ENCODE data around the gene CDKL4. TPM values are rescaled to one million over a fixed set of nuclear protein-coding genes. Genes with fewer than 3 reads are reported as not detected.

The CDKL4 gene
- total RNA-seq, 1 experiment from 2014 or later, result not detected

GRCh38 chr2:39241588-39241987 is 2.2 kb downstream of the CDKL4 start:
- no peak for DNase-seq (ENCODE audit: low read depth)

DNA sequence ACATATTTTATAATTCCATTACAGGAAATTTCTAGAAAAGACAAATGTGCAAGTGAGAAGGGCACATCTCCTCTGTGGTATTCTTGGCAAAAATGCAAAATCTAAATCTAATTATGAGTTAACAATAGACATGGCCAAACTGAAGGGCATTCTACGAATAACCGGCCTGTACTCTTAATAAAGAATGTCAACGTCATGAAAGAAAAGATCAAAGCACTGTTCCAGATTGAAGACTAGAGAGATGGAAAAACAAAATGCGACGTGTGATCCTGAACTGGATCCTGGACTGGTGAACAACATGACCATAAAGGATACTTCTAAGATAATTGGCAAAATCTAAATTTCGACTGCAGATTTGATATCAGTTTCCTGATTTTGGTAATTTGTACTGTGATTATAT is 3.0 kb downstream of the CDKL4 start:
- DNase-seq (ENCODE audit: low read depth), result no peak
- in situ Hi-C loops (cut with HindIII; ENCODE audit: low pct_unique_long_range_greater_than_20kb, low sequenced_read_pairs), result no loop called here

More at GRCh38 chr2:39241588-39241987, 2.2 kb downstream of the CDKL4 start:
- in situ Hi-C loops (cut with HindIII; ENCODE audit: low pct_unique_long_range_greater_than_20kb, low sequenced_read_pairs), result no loop called here

GRCh38 chr2:39234754-39235153 is 9.0 kb downstream of the CDKL4 start:
- in situ Hi-C loops (cut with HindIII; ENCODE audit: low pct_unique_long_range_greater_than_20kb, low sequenced_read_pairs), result no loop called here
- no peak for DNase-seq (ENCODE audit: low read depth)

- no peak for DNase-seq (ENCODE audit: low read depth)
- in situ Hi-C loops (cut with HindIII; ENCODE audit: low pct_unique_long_range_greater_than_20kb, low sequenced_read_pairs), result no loop called here
Observed at GRCh38 chr2:39232141-39232540, 11.6 kb downstream of the CDKL4 start.

DNA sequence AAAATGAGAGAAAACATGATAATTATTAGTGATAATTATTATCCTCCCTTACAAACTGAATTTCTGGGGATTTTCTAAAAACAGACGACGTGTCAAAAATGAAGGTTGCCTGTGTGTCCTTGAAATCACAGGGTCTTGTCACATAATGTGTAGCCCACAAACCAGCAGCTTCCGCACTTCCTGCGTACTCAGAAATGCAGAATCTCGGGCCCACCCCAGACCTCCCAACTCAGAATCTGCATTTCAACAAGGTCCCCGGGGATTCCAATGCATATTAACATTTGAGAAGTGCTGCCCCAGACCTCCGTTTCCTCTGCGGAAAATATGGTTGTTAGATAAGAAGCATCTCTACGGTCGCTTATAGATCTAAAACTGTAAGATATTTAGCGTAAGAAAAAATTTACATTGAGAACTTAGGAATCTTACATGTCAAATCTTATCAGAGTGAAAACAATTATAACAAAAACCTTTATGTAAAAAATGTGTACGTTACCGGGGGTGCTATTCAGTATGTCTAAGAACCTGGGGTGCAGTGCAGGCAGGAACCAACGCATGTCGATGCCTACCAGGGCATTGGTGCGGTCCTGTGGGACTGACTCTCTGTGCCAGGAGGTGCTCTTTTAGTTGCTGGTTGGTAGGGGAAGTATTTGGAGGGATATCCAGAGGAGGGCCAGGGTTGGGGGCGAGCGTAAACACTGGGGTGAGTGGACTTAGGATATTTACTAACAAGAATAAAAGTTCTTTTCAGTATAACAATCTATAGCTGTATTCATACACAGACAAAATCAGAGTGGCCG is 15.2 kb downstream of the CDKL4 start:
- in situ Hi-C loops (cut with HindIII; ENCODE audit: low pct_unique_long_range_greater_than_20kb, low sequenced_read_pairs), result no loop called here

DNA sequence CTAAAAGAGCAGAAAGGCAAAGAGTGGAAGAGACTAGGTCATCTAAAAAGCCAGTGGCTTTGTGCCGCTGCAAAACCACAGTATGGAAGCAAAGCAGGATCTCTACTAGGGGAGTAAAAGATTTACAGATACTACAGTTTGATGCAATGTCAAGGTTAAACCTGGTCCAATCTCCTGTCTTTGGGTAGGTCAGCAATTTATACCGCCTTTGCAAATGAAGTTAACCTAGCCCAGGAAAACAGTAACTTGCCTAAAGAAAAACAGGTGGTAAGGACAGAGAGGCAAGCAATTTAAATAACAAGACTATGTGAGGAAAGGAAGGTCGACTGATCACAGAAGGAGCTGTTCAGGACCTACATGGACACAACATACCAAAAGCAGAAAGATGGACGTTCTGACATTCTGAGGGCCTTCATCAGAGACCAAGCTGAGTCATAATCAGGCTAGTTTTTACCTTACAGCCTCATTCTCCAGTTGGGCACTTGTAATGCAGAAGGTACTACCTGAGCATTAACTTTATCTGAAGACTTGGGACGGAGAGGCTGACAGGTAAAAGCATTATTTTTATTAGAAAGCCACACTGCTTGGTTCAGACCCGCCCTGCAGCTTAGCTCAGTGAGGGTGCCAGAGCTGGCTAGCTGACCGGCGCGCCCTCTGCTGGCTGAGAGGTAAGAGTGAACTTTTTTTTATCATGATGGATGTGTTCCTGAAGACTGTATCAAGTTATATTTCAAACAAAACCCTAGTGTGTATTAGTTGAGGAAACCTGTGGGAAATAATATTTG is 15.9 kb downstream of the CDKL4 start:
- in situ Hi-C loops (cut with HindIII; ENCODE audit: low pct_unique_long_range_greater_than_20kb, low sequenced_read_pairs), result no loop called here
- DNase-seq (ENCODE audit: low read depth), result peak; percentile 41

More for the DNA sequence above, 15.2 kb downstream of the CDKL4 start:
- DNase-seq (ENCODE audit: low read depth), result no peak

GRCh38 chr2:39225567-39225966 is 18.2 kb downstream of the CDKL4 start:
- DNase-seq (ENCODE audit: low read depth), result no peak
- in situ Hi-C loops (cut with HindIII; ENCODE audit: low pct_unique_long_range_greater_than_20kb, low sequenced_read_pairs), result no loop called here

DNA sequence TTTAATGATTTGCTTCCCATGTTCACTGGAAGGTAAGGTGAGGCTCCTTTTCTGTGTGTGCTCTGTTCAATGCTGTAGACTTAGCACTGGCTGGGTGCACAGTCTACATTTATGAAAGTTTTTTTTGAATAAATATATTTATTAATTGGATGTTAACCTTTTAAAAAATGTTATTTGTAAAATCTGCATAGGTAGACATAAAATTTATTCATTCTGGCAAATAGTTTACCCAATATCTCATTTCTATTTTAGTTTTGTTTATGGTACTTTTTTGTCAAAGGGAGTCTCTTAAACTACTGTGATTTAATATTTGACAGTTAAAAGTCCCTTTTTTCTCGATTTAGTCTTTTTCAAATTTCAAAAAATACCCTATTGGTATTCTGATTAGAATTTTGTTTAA is 19.9 kb downstream of the CDKL4 start:
- in situ Hi-C loops (cut with HindIII; ENCODE audit: low pct_unique_long_range_greater_than_20kb, low sequenced_read_pairs), result loop anchor here (25.0 kb wide), 1 partner anchor 162 kb away; no protein-coding TSS in a partner anchor
- DNase-seq (ENCODE audit: low read depth), result no peak

GRCh38 chr2:39221459-39221858 is 22.3 kb downstream of the CDKL4 start:
- in situ Hi-C loops (cut with HindIII; ENCODE audit: low pct_unique_long_range_greater_than_20kb, low sequenced_read_pairs), result loop anchor here (25.0 kb wide), 1 partner anchor 159 kb away; no protein-coding TSS in a partner anchor
- no peak for DNase-seq (ENCODE audit: low read depth)

- in situ Hi-C loops (cut with HindIII; ENCODE audit: low pct_unique_long_range_greater_than_20kb, low sequenced_read_pairs), result loop anchor here (25.0 kb wide), 1 partner anchor 158 kb away; no protein-coding TSS in a partner anchor
- DNase-seq (ENCODE audit: low read depth), result no peak
Observed at GRCh38 chr2:39220136-39220535, 23.6 kb downstream of the CDKL4 start.

DNA sequence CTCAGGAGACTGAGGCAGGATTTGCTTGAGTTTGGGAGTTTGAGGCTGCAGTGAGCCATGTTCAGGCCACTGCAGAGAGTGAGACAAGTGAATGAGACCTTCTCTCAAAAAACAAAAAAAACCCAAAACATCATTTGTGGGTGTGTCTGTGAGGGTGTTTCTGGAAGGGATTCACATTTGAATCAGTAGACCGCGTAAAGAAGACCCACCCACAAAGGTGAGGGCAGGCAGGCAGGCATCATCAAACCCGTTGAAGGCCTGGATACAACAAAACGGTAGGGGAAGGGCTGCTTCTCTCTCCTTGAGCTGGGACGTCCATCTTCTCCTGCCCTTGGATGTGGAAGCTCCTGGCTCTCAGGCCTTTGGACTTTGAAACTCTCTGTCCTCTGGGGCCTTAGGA is 25.4 kb downstream of the CDKL4 start:
- DNase-seq (ENCODE audit: low read depth), result no peak
- in situ Hi-C loops (cut with HindIII; ENCODE audit: low pct_unique_long_range_greater_than_20kb, low sequenced_read_pairs), result loop anchor here (25.0 kb wide), 1 partner anchor 156 kb away; no protein-coding TSS in a partner anchor

DNA sequence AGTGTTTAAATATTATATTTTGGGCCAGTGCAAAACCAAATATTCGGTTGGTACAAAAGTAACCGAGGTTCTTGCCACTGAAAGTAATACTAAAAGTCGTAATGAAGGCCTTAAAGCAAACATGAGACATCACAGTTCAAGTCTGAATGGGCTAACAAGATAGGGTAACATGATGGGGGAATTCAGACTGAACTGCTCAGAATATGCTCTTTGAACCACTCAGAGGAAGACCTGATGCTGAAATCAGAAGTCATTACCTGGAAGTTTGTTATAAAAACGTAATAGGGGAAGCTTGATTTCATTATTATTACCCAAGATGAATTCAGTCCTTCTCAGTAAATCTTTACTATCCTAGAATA is 26.6 kb downstream of the CDKL4 start:
- in situ Hi-C loops (cut with HindIII; ENCODE audit: low pct_unique_long_range_greater_than_20kb, low sequenced_read_pairs), result loop anchor here (25.0 kb wide), 1 partner anchor 155 kb away; no protein-coding TSS in a partner anchor
- DNase-seq (ENCODE audit: low read depth), result no peak

- DNase-seq (ENCODE audit: low read depth), result no peak
Observed at GRCh38 chr2:39216346-39217191, 27.2 kb downstream of the CDKL4 start.

GRCh38 chr2:39215545-39215944 is 28.2 kb downstream of the CDKL4 start:
- in situ Hi-C loops (cut with HindIII; ENCODE audit: low pct_unique_long_range_greater_than_20kb, low sequenced_read_pairs), result loop anchor here (25.0 kb wide), 1 partner anchor 153 kb away; no protein-coding TSS in a partner anchor
- DNase-seq (ENCODE audit: low read depth), result no peak

More at GRCh38 chr2:39216346-39217191, 27.2 kb downstream of the CDKL4 start:
- in situ Hi-C loops (cut with HindIII; ENCODE audit: low pct_unique_long_range_greater_than_20kb, low sequenced_read_pairs), result loop anchor here (25.0 kb wide), 1 partner anchor 154 kb away; no protein-coding TSS in a partner anchor

DNA sequence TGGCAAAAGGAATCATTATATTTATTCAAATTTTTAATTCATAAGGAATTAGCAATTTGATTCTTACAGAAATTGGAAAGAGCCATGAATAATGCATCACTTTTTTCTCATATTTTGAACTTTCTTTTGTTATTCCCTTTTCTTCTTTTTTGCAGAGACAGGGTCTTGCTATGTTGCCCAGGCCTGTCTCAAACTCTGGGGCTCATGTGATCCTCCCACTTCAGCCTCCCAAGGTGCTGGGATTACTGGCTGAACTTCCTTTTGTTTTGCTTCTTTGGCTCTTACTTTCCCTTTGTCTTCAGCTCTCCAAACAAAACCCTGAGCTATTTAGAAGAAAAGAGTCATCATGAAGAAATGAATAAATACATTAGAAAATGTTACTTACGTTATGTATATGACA is 30.8 kb downstream of the CDKL4 start:
- DNase-seq (ENCODE audit: low read depth), result no peak
- in situ Hi-C loops (cut with HindIII; ENCODE audit: low pct_unique_long_range_greater_than_20kb, low sequenced_read_pairs), result loop anchor here (25.0 kb wide), 1 partner anchor 151 kb away; no protein-coding TSS in a partner anchor

- in situ Hi-C loops (cut with HindIII; ENCODE audit: low pct_unique_long_range_greater_than_20kb, low sequenced_read_pairs), result loop anchor here (25.0 kb wide), 1 partner anchor 149 kb away; no protein-coding TSS in a partner anchor
- no peak for DNase-seq (ENCODE audit: low read depth)
Observed at GRCh38 chr2:39210846-39211245, 32.9 kb downstream of the CDKL4 start.

DNA sequence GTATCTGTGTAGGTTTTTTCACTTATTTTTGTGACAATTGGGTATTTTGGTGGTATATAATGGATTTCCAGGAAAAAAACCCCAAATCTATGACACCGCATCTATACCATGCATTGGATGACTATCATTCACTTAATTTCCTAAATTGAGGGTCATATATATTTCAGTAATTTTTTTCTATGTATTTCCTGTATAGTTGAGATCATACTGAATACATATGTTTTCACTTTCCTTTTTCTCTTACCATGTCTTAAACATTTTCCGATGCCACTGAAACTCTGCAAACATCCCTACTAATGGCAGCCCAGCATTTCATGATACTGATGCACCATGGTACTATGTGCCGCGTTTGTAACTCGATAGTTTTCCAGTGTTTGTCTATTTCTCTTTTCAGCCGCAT is 40.4 kb downstream of the CDKL4 start:
- in situ Hi-C loops (cut with HindIII; ENCODE audit: low pct_unique_long_range_greater_than_20kb, low sequenced_read_pairs), result loop anchor here (25.0 kb wide), 1 partner anchor 141 kb away; no protein-coding TSS in a partner anchor
- no peak for DNase-seq (ENCODE audit: low read depth)
